Cardiac fibroblast (primary cell): ENCODE measurements around the gene MARK3.

ENCODE experiments used
- DNase-seq, 2 donors: peaks; one replicate each; pipeline versions ENCODE4 v3.0.0 to v3.0.0-alpha.2; 2010; ENCODE audit warnings: low read depth in 2 of 2
- H3K4me3 ChIP-seq, 2 donors: replicated peaks in 1 of 2; 1 replicate in 1 of 2; 2 replicates in 1 of 2; pipeline ENCODE4 v1.5.1; 2011; ENCODE audit warnings: low read depth in 2 of 2, low read length in 2 of 2, mild to moderate bottlenecking in 2 of 2, moderate library complexity in 1 of 2
- TF ChIP-seq, protein P1 (sequence below): IDR thresholded peaks from one replicate; pipeline ENCODE4 v1.5.1; 2011; ENCODE audit warnings: low read depth, mild to moderate bottlenecking, low read length, inconsistent platforms

The MARK3 gene

GRCh38 chr14:103552846-103553210 is 167.6 kb downstream of the MARK3 start:
- DNase-seq, result no peak
- no peak overlapping the region for H3K4me3 ChIP-seq
- TF ChIP-seq, protein P1, sequence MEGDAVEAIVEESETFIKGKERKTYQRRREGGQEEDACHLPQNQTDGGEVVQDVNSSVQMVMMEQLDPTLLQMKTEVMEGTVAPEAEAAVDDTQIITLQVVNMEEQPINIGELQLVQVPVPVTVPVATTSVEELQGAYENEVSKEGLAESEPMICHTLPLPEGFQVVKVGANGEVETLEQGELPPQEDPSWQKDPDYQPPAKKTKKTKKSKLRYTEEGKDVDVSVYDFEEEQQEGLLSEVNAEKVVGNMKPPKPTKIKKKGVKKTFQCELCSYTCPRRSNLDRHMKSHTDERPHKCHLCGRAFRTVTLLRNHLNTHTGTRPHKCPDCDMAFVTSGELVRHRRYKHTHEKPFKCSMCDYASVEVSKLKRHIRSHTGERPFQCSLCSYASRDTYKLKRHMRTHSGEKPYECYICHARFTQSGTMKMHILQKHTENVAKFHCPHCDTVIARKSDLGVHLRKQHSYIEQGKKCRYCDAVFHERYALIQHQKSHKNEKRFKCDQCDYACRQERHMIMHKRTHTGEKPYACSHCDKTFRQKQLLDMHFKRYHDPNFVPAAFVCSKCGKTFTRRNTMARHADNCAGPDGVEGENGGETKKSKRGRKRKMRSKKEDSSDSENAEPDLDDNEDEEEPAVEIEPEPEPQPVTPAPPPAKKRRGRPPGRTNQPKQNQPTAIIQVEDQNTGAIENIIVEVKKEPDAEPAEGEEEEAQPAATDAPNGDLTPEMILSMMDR, result no peak
